ENCODE measurements around the gene EFHB.

DNA sequence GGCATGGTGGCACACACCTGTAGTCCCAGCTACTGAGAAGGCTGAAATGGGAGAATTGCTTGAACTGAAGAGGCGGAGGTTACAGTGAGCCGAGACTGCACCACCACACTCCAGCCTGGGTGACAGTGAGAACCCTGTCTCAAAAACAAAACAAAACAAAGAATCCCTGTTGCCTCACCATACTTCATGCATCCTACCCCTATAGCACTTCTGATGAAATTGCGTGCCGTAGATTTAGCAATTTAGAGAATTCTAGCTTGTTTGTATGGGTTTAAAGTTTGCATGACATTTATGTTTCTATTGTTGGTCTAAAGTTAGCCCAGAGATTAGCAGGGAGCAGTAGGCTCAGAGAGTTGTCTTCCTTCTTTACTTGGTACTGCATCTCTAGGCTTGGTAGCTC is 20.7 kb upstream of the EFHB start:
- TF ChIP-seq, protein P1, sequence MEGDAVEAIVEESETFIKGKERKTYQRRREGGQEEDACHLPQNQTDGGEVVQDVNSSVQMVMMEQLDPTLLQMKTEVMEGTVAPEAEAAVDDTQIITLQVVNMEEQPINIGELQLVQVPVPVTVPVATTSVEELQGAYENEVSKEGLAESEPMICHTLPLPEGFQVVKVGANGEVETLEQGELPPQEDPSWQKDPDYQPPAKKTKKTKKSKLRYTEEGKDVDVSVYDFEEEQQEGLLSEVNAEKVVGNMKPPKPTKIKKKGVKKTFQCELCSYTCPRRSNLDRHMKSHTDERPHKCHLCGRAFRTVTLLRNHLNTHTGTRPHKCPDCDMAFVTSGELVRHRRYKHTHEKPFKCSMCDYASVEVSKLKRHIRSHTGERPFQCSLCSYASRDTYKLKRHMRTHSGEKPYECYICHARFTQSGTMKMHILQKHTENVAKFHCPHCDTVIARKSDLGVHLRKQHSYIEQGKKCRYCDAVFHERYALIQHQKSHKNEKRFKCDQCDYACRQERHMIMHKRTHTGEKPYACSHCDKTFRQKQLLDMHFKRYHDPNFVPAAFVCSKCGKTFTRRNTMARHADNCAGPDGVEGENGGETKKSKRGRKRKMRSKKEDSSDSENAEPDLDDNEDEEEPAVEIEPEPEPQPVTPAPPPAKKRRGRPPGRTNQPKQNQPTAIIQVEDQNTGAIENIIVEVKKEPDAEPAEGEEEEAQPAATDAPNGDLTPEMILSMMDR (IDR thresholded peaks at IDR 0.05; ENCODE audit: insufficient read depth, low read depth, low read length), result no peak
- TF ChIP-seq EZH2 (IDR thresholded peaks at IDR 0.05; ENCODE audit: insufficient read depth, low read length), result no peak
